Vagina (tissue), 2 donors: ENCODE results near the gene ITPK1.

Source experiments
- CTCF ChIP-seq, 3 experiments: fragments of 450-650 bp in 2 of 3; fragments of 200-600 bp in 1 of 3; sonication (generic) in 1 of 3; IDR thresholded peaks; one replicate each; pipeline ENCODE4 v1.5.1; 2017 to 2019; ENCODE audit warnings: antibody characterized with exemption in 3 of 3, mild to moderate bottlenecking in 2 of 3, moderate library complexity in 2 of 3
- POLR2A ChIP-seq, 2 donors: fragments of 450-650 bp; IDR thresholded peaks; one replicate each; pipeline ENCODE4 v1.6.1; 2017; ENCODE audit warnings: antibody characterized with exemption in 2 of 2, mild to moderate bottlenecking in 2 of 2, moderate library complexity in 2 of 2
- POLR2AphosphoS5 ChIP-seq, 2 donors: sonication (generic); formaldehyde crosslinking; IDR thresholded peaks; one replicate each; pipeline ENCODE4 v1.9.0; 2017; ENCODE audit warnings: antibody characterized with exemption in 2 of 2, mild to moderate bottlenecking in 2 of 2, low read depth in 1 of 2; ENCODE audit not compliant: insufficient read depth in 1 of 2

GRCh38 chr14:92937051-92937937, 178.4 kb downstream of the ITPK1 start:
- TF ChIP-seq POLR2AphosphoS5 (IDR thresholded peaks at IDR 0.05; ENCODE audit: insufficient read depth in 1 of 2, low read depth in 1 of 2) (no peak), CTCF (IDR thresholded peaks at IDR 0.05) (no peak), POLR2A (IDR thresholded peaks at IDR 0.05) (no peak)
